ENCODE results near the gene CD300H.

The CD300H gene

GRCh38 chr17:74567397-74567796 is at the start of gene CD300H:
CD300H (minus strand) TSS chr17:74567509.
- DNase-seq (ENCODE audit: low read depth): no peak

GRCh38 chr17:74616696-74617095 is 49.4 kb upstream of the CD300H start:
- no peak for DNase-seq (ENCODE audit: low read depth)

GRCh38 chr17:74612046-74612445 is 44.7 kb upstream of the CD300H start:
- DNase-seq (ENCODE audit: low read depth): no peak

GRCh38 chr17:74610108-74610507 is 42.8 kb upstream of the CD300H start:
- no peak for DNase-seq (ENCODE audit: low read depth)

- no peak for DNase-seq (ENCODE audit: low read depth)
Observed at GRCh38 chr17:74608511-74608910, 41.2 kb upstream of the CD300H start.

GRCh38 chr17:74607221-74607620 is 39.9 kb upstream of the CD300H start:
- DNase-seq (ENCODE audit: low read depth): no peak

GRCh38 chr17:74606050-74606449 is 38.7 kb upstream of the CD300H start:
- DNase-seq (ENCODE audit: low read depth): no peak

GRCh38 chr17:74605361-74605760 is 38.1 kb upstream of the CD300H start:
- DNase-seq (ENCODE audit: low read depth): peak; percentile 68

- DNase-seq (ENCODE audit: low read depth): no peak
Observed at GRCh38 chr17:74604761-74605160, 37.5 kb upstream of the CD300H start.

GRCh38 chr17:74604200-74604599 is 36.9 kb upstream of the CD300H start:
- DNase-seq (ENCODE audit: low read depth): no peak

- DNase-seq (ENCODE audit: low read depth): no peak
Observed at GRCh38 chr17:74603746-74604145, 36.4 kb upstream of the CD300H start.

- DNase-seq (ENCODE audit: low read depth): no peak
Observed at GRCh38 chr17:74603037-74603635, 35.8 kb upstream of the CD300H start.

GRCh38 chr17:74601944-74602572 is 34.7 kb upstream of the CD300H start:
- DNase-seq (ENCODE audit: low read depth): peak; percentile 5

- no peak for DNase-seq (ENCODE audit: low read depth)
Observed at GRCh38 chr17:74599448-74599939, 32.2 kb upstream of the CD300H start.

- DNase-seq (ENCODE audit: low read depth): no peak
Observed at GRCh38 chr17:74599023-74599399, 31.7 kb upstream of the CD300H start.

GRCh38 chr17:74598346-74599022 is 31.2 kb upstream of the CD300H start:
- DNase-seq (ENCODE audit: low read depth): no peak

GRCh38 chr17:74597069-74597790 is 29.9 kb upstream of the CD300H start:
- DNase-seq (ENCODE audit: low read depth): no peak

- DNase-seq (ENCODE audit: low read depth): no peak
Observed at GRCh38 chr17:74595037-74595750, 27.9 kb upstream of the CD300H start.

- no peak for DNase-seq (ENCODE audit: low read depth)
Observed at GRCh38 chr17:74592087-74592990, 25.0 kb upstream of the CD300H start, which contains the start of gene CD300LD. CD300LD (minus strand) TSS chr17:74592283; CDS start chr17:74592202, 81 bp downstream.

- DNase-seq (ENCODE audit: low read depth): no peak
Observed at GRCh38 chr17:74591503-74591902, 24.2 kb upstream of the CD300H start.

GRCh38 chr17:74585711-74586110 is 18.4 kb upstream of the CD300H start:
- no peak for DNase-seq (ENCODE audit: low read depth)

Measured in EH (cell line).